Stimulated activated CD4-positive, alpha-beta T cell treated with anti-CD3 and anti-CD28 coated beads, TNF-alpha, amount 100 ng/mL, for 24 hours (primary cell): ENCODE measurements around the gene LAYN.

ENCODE experiments used
- DNase-seq, 3 experiments: peaks; one replicate each; pipeline ENCODE4 v3.0.0-alpha.2; 2020; ENCODE audit warnings: low read depth in 3 of 3

LAYN gene

GRCh38 chr11:111531687-111532364, 8.7 kb upstream of the LAYN start:
- DNase-seq, result peak; percentile 35 to 68 (median 44)

GRCh38 chr11:111532365-111532709, 8.2 kb upstream of the LAYN start:
- DNase-seq, result no peak

GRCh38 chr11:111535281-111535680, 5.2 kb upstream of the LAYN start:
- DNase-seq, result no peak

- DNase-seq, result no peak
Observed at GRCh38 chr11:111537336-111537860, 3.1 kb upstream of the LAYN start.

- no peak for DNase-seq
Observed at GRCh38 chr11:111538407-111539114, 2.0 kb upstream of the LAYN start.

- no peak for DNase-seq
Observed at GRCh38 chr11:111539426-111540113, 950 bp upstream of the LAYN start.

GRCh38 chr11:111540937-111541253, 375 bp downstream of the LAYN start:
- DNase-seq, result no peak

- DNase-seq, result no peak
Observed at GRCh38 chr11:111541254-111542061, 938 bp downstream of the LAYN start.

- no peak for DNase-seq
Observed at GRCh38 chr11:111542606-111543275, 2.2 kb downstream of the LAYN start.

- DNase-seq, result no peak
Observed at GRCh38 chr11:111548525-111548924, 8.0 kb downstream of the LAYN start.

GRCh38 chr11:111549196-111549868, 8.8 kb downstream of the LAYN start:
- no peak for DNase-seq

GRCh38 chr11:111549869-111550203, 9.3 kb downstream of the LAYN start:
- DNase-seq, result no peak

GRCh38 chr11:111550258-111550657, 9.7 kb downstream of the LAYN start:
- no peak for DNase-seq

- no peak for DNase-seq
Observed at GRCh38 chr11:111554532-111554931, 14.0 kb downstream of the LAYN start.

GRCh38 chr11:111555255-111555654, 14.7 kb downstream of the LAYN start:
- DNase-seq, result no peak

GRCh38 chr11:111557425-111558111, 17.0 kb downstream of the LAYN start:
- DNase-seq, result no peak

GRCh38 chr11:111559800-111560464, 19.4 kb downstream of the LAYN start:
- no peak for DNase-seq

GRCh38 chr11:111560800-111561199, 20.3 kb downstream of the LAYN start:
- DNase-seq, result no peak

GRCh38 chr11:111561306-111561705, 20.8 kb downstream of the LAYN start:
- DNase-seq, result no peak

GRCh38 chr11:111561791-111562325, 21.3 kb downstream of the LAYN start:
- no peak for DNase-seq
